GM18907 (cell line): ENCODE results near the gene MAP2K7.

Source experiments
- ATAC-seq: cut with Tn5 transposase; IDR thresholded peaks from one replicate; pipeline ENCODE4 v1.9.1; 2021; ENCODE audit warnings: mild to moderate bottlenecking, moderate library complexity; ENCODE audit not compliant: unreplicated experiment

MAP2K7 gene

GRCh38 chr19:7866399-7867091 lies 37.1 kb upstream of the MAP2K7 start:
- ATAC-seq, result no peak

- no peak for ATAC-seq
These were observed 36.4 kb upstream of the MAP2K7 start for GRCh38 chr19:7867092-7867844.

- ATAC-seq, result no peak
These were observed 35.4 kb upstream of the MAP2K7 start for GRCh38 chr19:7868326-7868670.

GRCh38 chr19:7868671-7869452 lies 34.8 kb upstream of the MAP2K7 start:
- peak; percentile 58 for ATAC-seq

- peak; percentile 47 for ATAC-seq
These were observed 34.2 kb upstream of the MAP2K7 start for GRCh38 chr19:7869453-7869909.

- no peak for ATAC-seq
These were observed 33.7 kb upstream of the MAP2K7 start for GRCh38 chr19:7869910-7870511.

- no peak for ATAC-seq
These were observed 32.9 kb upstream of the MAP2K7 start for GRCh38 chr19:7870571-7871436.

GRCh38 chr19:7871437-7872305 lies 32.0 kb upstream of the MAP2K7 start:
- ATAC-seq, result no peak

GRCh38 chr19:7872306-7873204 lies 31.1 kb upstream of the MAP2K7 start:
- no peak for ATAC-seq

- ATAC-seq, result no peak
These were observed 30.2 kb upstream of the MAP2K7 start for GRCh38 chr19:7873304-7874075.

GRCh38 chr19:7874076-7874896 lies 29.4 kb upstream of the MAP2K7 start, which contains the start of gene PRR36:
Gene PRR36 (minus strand): TSS chr19:7874390. CDS start chr19:7873689, 701 bp downstream.
- ATAC-seq, result no peak

GRCh38 chr19:7874897-7875273 lies 28.8 kb upstream of the MAP2K7 start:
- ATAC-seq, result no peak

GRCh38 chr19:7877249-7877836 lies 26.3 kb upstream of the MAP2K7 start:
- ATAC-seq, result no peak

- no peak for ATAC-seq
These were observed 24.4 kb upstream of the MAP2K7 start for GRCh38 chr19:7879111-7879807.

- no peak for ATAC-seq
These were observed 23.8 kb upstream of the MAP2K7 start for GRCh38 chr19:7879836-7880235.

GRCh38 chr19:7881910-7882309 lies 21.8 kb upstream of the MAP2K7 start:
- no peak for ATAC-seq
